WTC11 (cell line): ENCODE measurements around the gene ACMSD. TPM values are rescaled to one million over a fixed set of nuclear protein-coding genes. Genes with fewer than 3 reads are reported as not detected.

Experiments used
- ATAC-seq: fragments of 200-7000 bp; cut with Tn5 transposase; 2 replicates; pipeline ENCODE4 v1.10.0; 2021; ENCODE audit warnings: mild to moderate bottlenecking, moderate library complexity
- CTCF ChIA-PET: fragments of 300-600 bp; sonication (Branson Sonifier 250); formaldehyde crosslinking; loops from one replicate; lab custom pipeline; 2021; ENCODE audit warnings: antibody characterized with exemption; lab: Charles Lee
- POLR2A ChIA-PET: fragments of 350-600 bp; sonication (Branson Sonifier 250); formaldehyde crosslinking; loops from one replicate; lab custom pipeline; 2021; ENCODE audit warnings: antibody characterized with exemption; lab: Charles Lee
- DNase-seq: peaks from one replicate; pipeline ENCODE4 v3.0.0; 2021; ENCODE audit warnings: low spot score
- H3K27ac Mint-ChIP-seq: 2 replicates; pipeline ENCODE4 v1.8.0; 2021; ENCODE audit warnings: mixed read lengths
- H3K27me3 Mint-ChIP-seq: 2 replicates; pipeline ENCODE4 v1.8.0; 2021; ENCODE audit warnings: low read depth, mild to moderate bottlenecking, moderate library complexity, mixed read lengths
- H3K36me3 Mint-ChIP-seq: 2 replicates; pipeline ENCODE4 v1.8.0; 2021; ENCODE audit warnings: mixed read lengths
- H3K4me1 Mint-ChIP-seq: 2 replicates; pipeline ENCODE4 v1.8.0; 2022; ENCODE audit warnings: mixed read lengths
- H3K4me3 Mint-ChIP-seq: 2 replicates; pipeline ENCODE4 v1.8.0; 2021; ENCODE audit warnings: mild to moderate bottlenecking, moderate library complexity, mixed read lengths
- H3K9me3 Mint-ChIP-seq: 2 replicates; pipeline ENCODE4 v1.8.0; 2021; ENCODE audit warnings: mixed read lengths
- ATF3 ChIP-seq: sonication (generic); formaldehyde crosslinking; conservative IDR thresholded peaks from 2 replicates; pipeline ENCODE4 v1.8.1; 2022; ENCODE audit warnings: mild to moderate bottlenecking, missing genetic modification reagents
- CDX4 ChIP-seq: fragments of 250-450 bp; sonication (Bioruptor Pico); IDR thresholded peaks from 2 replicates; pipeline ENCODE4 v1.9.0; 2021; ENCODE audit warnings: moderate library complexity, mild to moderate bottlenecking, inconsistent platforms, borderline replicate concordance
- CREB1 ChIP-seq: sonication (generic); formaldehyde crosslinking; IDR thresholded peaks from 2 replicates; pipeline ENCODE4 v1.8.0; 2023; ENCODE audit warnings: mild to moderate bottlenecking, missing genetic modification reagents
- CTCF ChIP-seq: fragments of 200-600 bp; IDR thresholded peaks from 2 replicates; pipeline ENCODE4 v1.8.0; 2022; ENCODE audit warnings: antibody characterized with exemption
- ERG ChIP-seq: fragments of 250-450 bp; sonication (Bioruptor Pico); IDR thresholded peaks from 2 replicates; pipeline ENCODE4 v1.8.0; 2021; ENCODE audit warnings: mild to moderate bottlenecking
- MAX ChIP-seq: sonication (generic); formaldehyde crosslinking; IDR thresholded peaks from 2 replicates; pipeline ENCODE4 v1.8.0; 2022; ENCODE audit warnings: mild to moderate bottlenecking, missing genetic modification reagents
- MLX ChIP-seq: sonication (generic); formaldehyde crosslinking; IDR thresholded peaks from 2 replicates; pipeline ENCODE4 v1.8.1; 2023; ENCODE audit warnings: mild to moderate bottlenecking, missing genetic modification reagents, moderate library complexity
- MXD4 ChIP-seq: fragments of 250-450 bp; sonication (Bioruptor Pico); IDR thresholded peaks from 2 replicates; pipeline ENCODE4 v1.8.0; 2021; ENCODE audit warnings: mild to moderate bottlenecking, moderate library complexity, borderline replicate concordance
- MYBL2 ChIP-seq: sonication (generic); formaldehyde crosslinking; IDR thresholded peaks from 2 replicates; pipeline ENCODE4 v1.8.1; 2023; ENCODE audit warnings: mild to moderate bottlenecking, moderate library complexity, missing genetic modification reagents
- NR3C1 ChIP-seq: sonication (generic); formaldehyde crosslinking; conservative IDR thresholded peaks from 2 replicates; pipeline ENCODE4 v1.8.1; 2023; ENCODE audit warnings: low read depth, mild to moderate bottlenecking, missing genetic modification reagents
- OVOL2 ChIP-seq: fragments of 250-450 bp; sonication (Bioruptor Pico); IDR thresholded peaks from 2 replicates; pipeline ENCODE4 v1.9.0; 2021; ENCODE audit warnings: mild to moderate bottlenecking, borderline replicate concordance
- SMAD3 ChIP-seq: sonication (generic); formaldehyde crosslinking; IDR thresholded peaks from 2 replicates; pipeline ENCODE4 v1.8.0; 2022; ENCODE audit warnings: missing genetic modification reagents, mild to moderate bottlenecking, borderline replicate concordance
- SMAD4 ChIP-seq: sonication (generic); formaldehyde crosslinking; IDR thresholded peaks from 2 replicates; pipeline ENCODE4 v1.8.0; 2022; ENCODE audit warnings: mild to moderate bottlenecking, missing genetic modification reagents
- SP1 ChIP-seq: sonication (generic); formaldehyde crosslinking; conservative IDR thresholded peaks from 2 replicates; pipeline ENCODE4 v1.8.1; 2022; ENCODE audit warnings: missing genetic modification reagents
- ZNF121 ChIP-seq: sonication (generic); formaldehyde crosslinking; IDR thresholded peaks from 2 replicates; pipeline ENCODE4 v1.8.0; 2023; ENCODE audit warnings: missing genetic modification reagents
- ZNF138 ChIP-seq: sonication (generic); formaldehyde crosslinking; conservative IDR thresholded peaks from 2 replicates; pipeline ENCODE4 v1.8.1; 2022; ENCODE audit warnings: mild to moderate bottlenecking, moderate library complexity, missing genetic modification reagents
- ZNF219 ChIP-seq: sonication (generic); formaldehyde crosslinking; IDR thresholded peaks from 2 replicates; pipeline ENCODE4 v1.8.0; 2023; ENCODE audit warnings: missing genetic modification reagents, mild to moderate bottlenecking, borderline replicate concordance
- ZNF232 ChIP-seq: sonication (generic); formaldehyde crosslinking; IDR thresholded peaks from 2 replicates; pipeline ENCODE4 v1.8.0; 2022; ENCODE audit warnings: mild to moderate bottlenecking, missing genetic modification reagents
- ZNF396 ChIP-seq: fragments of 250-450 bp; sonication (Bioruptor Pico); IDR thresholded peaks from 2 replicates; pipeline ENCODE4 v1.8.0; 2021; ENCODE audit warnings: mild to moderate bottlenecking, moderate library complexity, borderline replicate concordance
- ZNF512 ChIP-seq: sonication (generic); formaldehyde crosslinking; IDR thresholded peaks from 2 replicates; pipeline ENCODE4 v1.8.1; 2022; ENCODE audit warnings: missing genetic modification reagents, borderline replicate concordance
- ZNF532 ChIP-seq: fragments of 250-450 bp; sonication (Bioruptor Pico); IDR thresholded peaks from 2 replicates; pipeline ENCODE4 v1.9.0; 2021; ENCODE audit warnings: mild to moderate bottlenecking, borderline replicate concordance
- total RNA-seq: library from RNA; stranded (reverse); gene quantifications from 3 replicates; pipeline ENCODE4 v1.2.3, GENCODE V29; 2021

Gene ACMSD
- total RNA-seq, 1 experiment from 2014 or later: not detected

- TF ChIP-seq ZNF532 (CRISPR knock-in tag) (no peak), CTCF (no peak), ZNF396 (CRISPR knock-in tag) (no peak), ERG (no peak), ZNF138 (CRISPR knock-in tag) (no peak), SMAD4 (no peak), MAX (CRISPR knock-in tag) (no peak)
- TF ChIP-seq, all 79 proteins: peak for 0
These were observed 79.0 kb downstream of the ACMSD start (continued) for GRCh38 chr2:134917360-134917865.

- Mint-ChIP-seq H3K27ac (peak overlapping the region; percentile 100), H3K4me3 (peak overlapping the region; percentile 99), H3K27me3 (no peaks in the 10 kb centered on the region), H3K36me3 (peaks cover 16% of the 10 kb centered on the region), H3K9me3 (peaks cover 18% of the 10 kb centered on the region), H3K4me1 (peaks cover 29% of the 10 kb centered on the region)
- ATAC-seq (peak; percentile 60), DNase-seq (no peak)
- ChIA-PET CTCF (interaction anchor here (0.9 to 1.7 kb wide), 3 partner anchors 20 to 467 kb away, joined by 3 to 9 read pairs (median 3); no protein-coding TSS in a partner anchor), POLR2A (interaction anchor here (1.0 kb wide), 1 partner anchor 211 kb away, joined by 3 read pairs; no protein-coding TSS in a partner anchor)
- TF ChIP-seq SMAD3 (CRISPR knock-in tag) (no peak), ATF3 (CRISPR knock-in tag) (no peak), NR3C1 (CRISPR knock-in tag) (no peak), ZNF512 (no peak), SP1 (CRISPR knock-in tag) (no peak), CREB1 (CRISPR knock-in tag) (no peak), ZNF232 (0 out of 2 replicates have a peak, but pooled peaks have one; percentile 31), MLX (CRISPR knock-in tag) (no peak), ZNF219 (no peak), MXD4 (CRISPR knock-in tag) (no peak), MYBL2 (CRISPR knock-in tag) (0 out of 2 replicates have a peak, but pooled peaks have one; percentile 27), CDX4 (CRISPR knock-in tag) (no peak), ZNF396 (CRISPR knock-in tag) (no peak), OVOL2 (CRISPR knock-in tag) (peak; percentile 37; the same call in 1 of the 2 replicates), ZNF121 (0 out of 2 replicates have a peak, but pooled peaks have one; percentile 4)
These were observed 79.6 kb downstream of the ACMSD start for GRCh38 chr2:134917888-134918525.
